GM18511 (cell line): ENCODE data around the gene SEC61B.
A peak's percentile ranks its signal among the peaks of the same experiment; 100 is the strongest.

Experiments
- ATAC-seq: cut with Tn5 transposase; IDR thresholded peaks from one replicate; pipeline ENCODE4 v1.9.1; 2021; ENCODE audit warnings: mild to moderate bottlenecking, moderate library complexity; ENCODE audit not compliant: unreplicated experiment

SEC61B gene

DNA sequence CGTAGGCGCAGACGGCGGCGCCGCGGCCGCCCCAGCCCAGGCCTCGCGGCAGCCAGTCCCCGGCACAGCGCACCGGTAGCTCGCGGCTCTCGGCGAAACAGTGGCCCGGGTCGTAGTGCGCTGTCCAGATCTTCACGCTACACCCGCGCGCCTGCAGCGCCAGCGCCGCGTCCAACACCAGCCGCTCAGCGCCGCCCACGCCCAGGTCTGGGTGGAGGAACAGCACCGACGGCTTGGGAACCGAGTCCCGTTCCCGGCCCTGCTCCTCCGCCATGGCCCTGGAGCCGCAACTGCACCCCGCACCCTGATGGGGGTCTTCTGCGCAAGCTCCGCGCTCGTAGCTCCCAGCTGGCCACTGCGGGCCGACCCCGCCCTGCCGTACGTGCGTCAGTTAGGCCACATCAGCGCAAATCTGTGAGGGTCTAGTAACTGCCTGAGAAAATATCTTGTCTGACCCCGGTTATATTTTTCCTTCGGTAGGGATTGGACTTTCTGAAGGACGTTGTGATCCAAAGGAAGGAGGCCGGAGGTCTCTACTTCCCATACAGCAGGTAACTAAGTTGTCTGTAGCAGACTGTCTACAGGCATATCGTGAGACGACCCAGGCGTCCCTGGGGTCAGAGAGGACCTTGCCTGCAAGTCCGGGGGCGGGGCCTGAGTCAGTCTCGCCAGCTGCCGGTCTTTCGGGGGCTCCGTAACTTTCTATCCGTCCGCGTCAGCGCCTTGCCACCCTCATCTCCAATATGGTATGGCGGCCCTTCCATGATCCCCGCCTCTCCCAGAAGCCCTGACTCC lies at the start of gene SEC61B, which contains the start of gene ALG2:
TSS of gene SEC61B (plus strand) at position 662 of the 795 bp plus-strand sequence. CDS start at position 744, 82 bp downstream.
TSS of gene ALG2 (minus strand) at position 322 of the 795 bp plus-strand sequence. CDS start at position 274, 48 bp downstream.
- ATAC-seq: peak; percentile 95

DNA sequence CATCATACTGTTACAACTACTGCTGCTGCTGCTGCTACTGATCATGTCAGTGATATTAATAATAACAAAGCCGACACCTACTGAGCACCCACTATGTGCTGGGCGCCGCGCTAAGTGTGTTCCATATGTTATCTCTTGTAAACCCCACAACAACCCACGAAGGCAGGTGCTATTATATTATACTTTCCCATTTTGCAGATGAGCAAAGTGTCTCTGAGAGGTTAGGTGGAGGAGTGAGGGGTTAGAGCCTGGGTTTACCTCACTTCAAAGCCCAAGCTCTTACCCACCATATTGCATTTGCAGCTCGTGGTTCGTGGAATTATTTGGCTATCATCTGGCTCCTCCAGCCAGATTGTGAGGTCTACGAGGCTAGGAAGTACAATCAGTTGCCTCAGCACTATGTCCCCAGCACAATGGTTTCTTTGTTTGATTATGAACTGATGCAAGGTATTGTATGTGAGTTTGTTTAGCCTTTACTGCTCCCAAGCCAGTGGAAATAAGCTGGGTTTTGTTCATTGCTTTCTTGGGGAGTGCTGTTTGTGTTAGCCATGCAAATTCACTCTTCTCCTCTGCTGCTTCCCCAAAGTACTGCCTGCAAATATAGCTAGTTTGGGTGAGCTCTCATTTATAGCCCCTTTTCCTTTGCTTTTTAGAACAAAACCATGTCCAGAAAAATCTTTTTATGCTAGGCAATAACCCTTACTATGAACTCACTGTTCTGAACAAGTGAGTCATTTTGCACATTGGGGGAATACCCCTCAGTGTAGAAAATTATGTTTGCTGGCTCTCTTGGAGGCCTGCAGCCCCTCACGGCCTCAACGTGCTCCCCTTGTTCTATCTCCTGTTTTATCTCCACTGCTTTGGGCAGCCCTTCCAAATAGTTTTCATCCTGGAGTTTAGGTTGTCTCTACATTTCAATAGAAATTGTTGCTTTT lies 48.2 kb upstream of the SEC61B start:
- no peak for ATAC-seq

DNA sequence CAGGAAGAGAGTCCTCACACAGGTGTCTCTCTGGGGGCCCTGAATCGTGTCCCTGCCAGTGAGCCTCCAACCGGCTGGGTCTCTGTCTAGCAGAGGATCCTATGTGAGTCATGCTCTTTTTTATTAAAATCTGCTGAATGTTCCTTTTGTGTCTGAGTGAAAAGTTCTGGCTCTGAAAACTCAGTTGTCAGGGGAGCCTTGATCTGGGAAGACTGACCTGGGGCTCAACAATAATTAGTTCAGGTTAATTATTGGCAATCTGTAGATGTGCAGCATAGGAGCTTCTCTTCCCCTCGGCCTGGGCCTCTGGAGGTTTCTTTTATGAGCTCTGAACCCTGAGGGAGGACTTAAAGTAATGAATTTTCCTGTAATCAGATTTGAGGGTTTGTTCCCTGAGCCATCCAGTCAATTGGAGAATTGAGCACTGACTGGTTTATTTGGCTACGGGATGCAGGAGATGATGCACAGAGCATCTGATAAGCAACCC lies 45.5 kb upstream of the SEC61B start:
- no peak for ATAC-seq

DNA sequence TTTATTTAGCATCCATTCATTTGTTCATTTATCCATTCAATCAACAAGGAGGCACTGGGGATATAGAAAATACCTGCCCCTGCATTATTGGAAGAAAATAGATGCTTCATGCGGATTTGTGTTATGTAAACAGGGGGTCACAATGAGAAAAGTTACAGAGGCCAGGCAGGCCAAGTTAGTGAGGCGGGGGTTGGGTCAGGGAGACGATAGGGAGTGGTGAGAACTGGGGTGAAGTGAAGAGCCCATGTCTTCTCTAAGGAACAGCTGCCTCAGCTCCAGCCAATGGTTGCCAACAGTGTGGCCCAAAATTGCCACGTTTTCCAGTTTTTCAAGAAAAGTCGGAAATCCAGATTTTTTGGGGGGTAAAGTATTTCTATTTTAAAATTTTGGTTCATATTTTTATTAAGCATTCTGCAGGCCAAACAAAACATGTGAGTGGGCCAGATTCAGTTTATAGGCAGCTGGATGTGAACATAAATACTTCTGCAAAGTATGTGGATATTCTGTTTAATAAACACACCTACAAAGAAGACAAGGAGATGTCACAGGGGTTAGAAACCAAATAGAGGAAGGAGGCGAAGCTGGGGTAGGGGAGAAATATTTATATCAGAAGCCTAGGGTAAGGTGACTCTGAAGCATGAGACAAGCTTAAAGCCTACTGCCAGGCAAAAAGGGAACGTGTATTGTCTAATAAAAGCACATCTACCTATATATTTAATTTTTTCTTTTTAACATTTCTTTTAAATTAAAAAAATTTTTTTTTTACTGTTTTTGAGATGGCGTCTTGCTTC lies 44.3 kb upstream of the SEC61B start:
- no peak for ATAC-seq

DNA sequence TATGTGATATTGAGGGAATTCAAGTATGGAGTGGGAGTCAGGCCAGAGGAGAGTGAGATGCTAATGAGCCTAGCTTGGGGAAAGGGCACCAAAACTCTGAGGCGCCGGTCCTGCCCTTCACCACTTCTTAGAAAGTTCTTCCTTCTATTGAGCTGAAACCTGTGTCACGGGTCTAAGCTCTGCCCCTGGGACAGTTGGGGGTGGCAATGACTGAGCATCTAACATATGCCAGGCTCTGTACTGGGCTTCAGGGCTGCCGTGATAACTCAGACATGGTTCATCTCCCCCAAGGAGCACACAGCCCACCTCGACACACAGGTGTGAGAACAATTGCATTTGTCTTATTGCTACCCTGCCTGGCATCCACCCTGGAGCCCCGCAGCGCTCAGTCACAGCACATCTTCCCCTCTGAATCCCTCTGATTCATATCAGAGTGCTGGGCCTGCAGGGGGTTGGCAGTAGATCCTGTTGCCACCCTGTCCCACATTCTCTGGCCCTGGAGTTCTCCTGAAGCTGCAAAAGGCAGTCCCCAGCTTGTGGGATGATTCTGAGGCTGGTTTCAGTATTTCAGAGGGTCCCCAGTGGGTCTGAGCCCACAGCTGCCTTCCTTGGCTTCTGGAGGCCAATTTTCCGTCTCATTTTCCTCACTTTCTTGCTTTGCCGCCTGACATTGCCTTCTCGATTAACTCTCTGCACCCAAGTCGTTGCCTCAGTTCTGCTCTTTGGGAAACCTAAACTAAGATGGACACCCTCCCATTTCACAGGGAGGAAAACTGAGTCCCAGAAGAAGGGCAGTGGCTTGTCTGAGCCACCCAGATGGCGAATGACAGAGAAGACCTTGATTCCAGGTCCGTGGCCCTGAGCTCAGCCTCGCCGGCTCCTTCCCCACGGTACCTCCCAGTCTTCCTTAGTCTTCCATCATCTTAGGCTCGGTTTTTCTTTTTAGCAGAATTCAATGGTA lies 42.9 kb upstream of the SEC61B start:
- ATAC-seq: no peak

DNA sequence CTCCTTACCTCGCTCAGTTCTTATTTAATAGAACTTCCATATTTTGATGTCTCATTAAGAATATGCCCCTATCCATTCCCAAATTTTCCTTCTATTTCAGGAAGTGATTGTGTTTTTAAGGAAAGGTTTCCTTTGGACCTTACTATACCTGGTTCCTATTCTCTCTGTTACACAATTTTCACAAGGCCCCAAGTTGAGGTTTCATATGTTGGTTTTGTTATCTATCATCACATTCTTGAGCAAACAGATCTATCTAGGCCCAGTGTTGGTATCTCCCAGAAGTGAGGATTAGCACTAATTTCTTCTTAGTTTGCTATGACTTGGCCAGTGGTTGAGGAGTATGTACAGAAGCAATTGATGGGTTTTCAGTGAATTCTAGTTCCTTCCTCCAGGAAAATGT lies 41.9 kb upstream of the SEC61B start:
- no peak for ATAC-seq

DNA sequence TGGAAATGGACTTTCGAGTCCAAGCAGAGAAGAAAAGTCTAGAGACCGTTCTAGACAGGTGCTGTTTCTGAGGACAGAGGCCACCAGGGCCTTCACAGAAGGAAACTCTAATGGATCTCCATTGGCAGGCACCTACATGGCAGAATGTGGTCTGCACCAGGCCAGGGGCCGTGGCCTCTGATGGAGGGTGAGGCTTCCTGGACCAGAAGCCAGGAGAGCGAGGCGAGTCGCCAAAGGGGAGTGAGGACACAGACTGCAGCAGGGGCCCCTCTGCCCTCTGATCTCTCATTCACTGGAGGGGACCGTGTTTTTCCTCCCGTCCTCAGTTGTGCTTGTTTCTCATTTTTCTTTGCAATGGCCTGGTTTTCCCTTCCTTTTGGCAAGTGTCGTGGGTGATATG lies 41.4 kb upstream of the SEC61B start:
- ATAC-seq: no peak

DNA sequence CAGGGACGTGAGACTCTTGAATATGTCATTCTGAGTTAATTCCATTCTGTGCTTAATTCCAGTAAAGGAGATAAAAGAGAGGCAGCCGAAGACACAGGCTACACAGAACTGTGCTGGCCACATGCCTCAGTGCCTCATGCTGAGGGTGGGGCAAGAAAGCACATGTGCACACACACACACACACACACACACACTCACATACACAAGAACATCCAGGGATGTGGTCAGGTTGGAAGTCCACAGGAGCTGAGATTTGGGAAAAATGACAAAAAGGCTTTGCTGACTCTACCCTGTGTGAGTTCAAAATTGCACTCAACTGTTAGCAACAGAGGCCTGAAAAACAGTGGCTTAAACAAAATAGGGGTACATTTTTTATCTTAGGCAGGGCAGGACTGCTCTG lies 40.9 kb upstream of the SEC61B start:
- ATAC-seq: no peak

DNA sequence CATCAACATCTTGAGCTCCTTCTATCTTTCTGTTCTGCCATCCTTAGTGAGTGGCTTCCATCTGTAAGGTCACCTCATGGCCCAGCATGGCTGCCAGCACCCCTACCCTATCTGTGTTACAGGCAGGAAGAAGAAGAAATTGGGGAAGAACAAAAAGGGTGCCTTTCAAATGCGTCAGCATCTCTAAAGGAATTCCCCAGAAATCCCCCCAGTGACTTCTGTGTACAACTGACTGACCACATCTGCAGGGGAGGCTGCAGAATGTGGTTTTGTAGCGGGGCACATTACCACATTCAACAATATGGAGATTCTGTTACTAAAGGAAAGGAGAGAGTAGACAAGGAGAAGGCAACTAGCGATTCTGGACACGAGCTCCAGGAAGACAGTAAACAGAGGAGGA lies 40.5 kb upstream of the SEC61B start:
- ATAC-seq: peak; percentile 51

DNA sequence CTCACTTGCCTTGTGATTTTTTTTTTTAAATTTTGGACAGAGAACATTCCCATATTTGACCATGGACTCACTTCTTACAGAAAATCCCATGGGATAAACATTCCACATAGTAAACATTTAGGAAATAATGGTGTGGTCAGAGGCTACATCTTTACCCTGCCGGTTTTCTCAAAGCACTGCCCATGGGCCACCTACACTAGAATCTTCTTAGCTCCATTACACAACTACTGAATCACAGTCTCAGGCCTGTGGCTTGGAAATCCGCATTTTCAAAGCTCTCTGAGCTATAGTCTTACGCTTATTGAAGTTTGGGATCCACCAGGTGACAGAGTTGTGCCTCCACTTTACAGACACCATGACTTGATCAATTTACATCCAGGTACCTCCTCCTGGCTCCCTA lies 39.7 kb upstream of the SEC61B start:
- ATAC-seq: no peak

DNA sequence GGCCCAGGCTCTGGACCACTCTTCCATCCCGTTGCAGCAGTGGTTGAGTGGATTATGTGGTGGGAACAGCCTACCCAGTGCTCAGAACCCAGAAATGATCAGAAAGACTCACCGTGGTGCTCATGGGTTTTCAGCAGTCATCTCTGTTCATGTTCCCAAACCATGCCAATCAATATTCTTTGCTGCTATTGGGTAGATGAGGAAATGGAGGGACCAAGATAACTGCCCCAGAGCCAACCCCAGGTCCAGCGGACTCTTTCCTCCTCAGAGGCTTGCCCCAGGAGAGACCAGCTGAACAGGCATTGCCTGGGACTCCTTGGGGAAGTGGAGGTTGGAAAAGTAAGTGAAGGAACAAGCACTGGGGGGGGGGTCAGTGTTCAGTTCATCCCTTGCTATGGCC lies 38.5 kb upstream of the SEC61B start:
- no peak for ATAC-seq

DNA sequence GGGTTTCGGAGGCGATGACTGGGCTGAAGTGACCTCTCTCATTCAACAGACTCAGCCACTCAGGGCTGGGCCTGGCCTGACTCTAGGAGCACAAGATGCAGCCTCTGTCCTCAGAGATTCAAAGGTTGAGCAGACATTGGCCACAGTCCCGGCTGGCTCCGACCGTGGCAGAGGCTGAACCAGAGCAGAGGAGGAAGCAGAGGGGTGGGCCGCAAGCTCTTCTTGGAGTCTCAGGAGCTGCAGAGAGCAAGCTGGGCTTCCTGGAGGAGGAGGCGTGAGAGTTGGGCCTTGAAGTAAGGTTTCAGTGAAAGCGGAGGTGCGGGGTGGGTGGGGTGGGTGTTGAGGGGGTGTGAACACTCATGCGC lies 38.0 kb upstream of the SEC61B start:
- no peak for ATAC-seq

DNA sequence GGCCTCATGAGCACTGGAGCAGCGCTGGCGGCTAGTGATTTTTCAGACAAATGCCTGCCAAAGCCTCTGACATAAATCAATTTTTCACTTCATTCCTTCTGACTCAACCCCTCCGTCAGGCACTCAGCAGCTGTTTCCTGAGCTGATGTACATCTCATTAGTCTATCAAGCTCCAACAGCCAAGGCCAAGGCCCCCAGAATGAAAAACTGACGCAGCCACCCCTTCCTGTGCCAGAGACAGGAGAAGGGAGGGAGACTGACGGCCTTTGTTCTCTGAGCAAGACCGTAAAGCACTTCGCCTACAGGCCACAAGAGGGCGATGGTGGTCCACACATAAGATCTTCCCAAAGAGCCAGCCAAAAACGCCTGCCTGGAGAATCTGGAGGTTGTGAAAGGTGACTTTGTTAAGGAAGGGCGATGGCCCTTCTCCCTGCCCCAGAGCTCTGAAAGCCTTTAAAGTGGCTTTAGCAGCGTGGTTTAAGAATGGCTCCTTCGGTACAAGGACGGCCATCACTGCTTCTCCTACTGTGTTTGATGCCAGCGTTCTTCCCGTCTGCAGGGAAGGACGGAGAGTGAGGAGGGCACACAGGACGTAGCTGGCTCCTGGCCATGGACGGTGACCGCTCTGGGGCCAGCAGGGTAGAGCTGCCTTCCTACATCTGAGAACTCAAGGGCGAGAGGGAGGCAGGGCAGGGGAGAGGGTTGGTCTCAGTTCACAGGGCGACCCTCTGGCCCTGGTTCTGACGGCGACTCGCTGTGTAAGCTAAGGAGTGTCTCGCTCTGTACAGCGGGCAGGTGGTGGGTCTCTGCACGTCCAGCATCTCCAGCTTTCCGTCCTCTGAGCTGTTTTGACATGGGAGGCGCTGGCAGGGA lies 37.4 kb upstream of the SEC61B start:
- peak; percentile 37 for ATAC-seq

DNA sequence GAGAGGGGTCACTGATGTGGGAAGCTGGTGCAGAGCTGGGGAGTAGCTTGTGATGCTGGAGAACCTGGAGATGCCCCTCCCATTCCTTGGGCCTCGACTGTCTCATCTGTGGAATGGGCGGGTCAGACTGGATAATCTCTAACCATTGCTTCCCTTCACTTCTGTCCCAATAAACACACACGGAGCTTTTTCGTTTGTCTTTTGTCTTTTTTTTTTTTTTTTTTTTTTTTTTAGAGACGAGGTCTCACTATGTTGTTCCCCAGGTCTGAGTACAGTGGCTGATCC lies 36.8 kb upstream of the SEC61B start:
- ATAC-seq: no peak

DNA sequence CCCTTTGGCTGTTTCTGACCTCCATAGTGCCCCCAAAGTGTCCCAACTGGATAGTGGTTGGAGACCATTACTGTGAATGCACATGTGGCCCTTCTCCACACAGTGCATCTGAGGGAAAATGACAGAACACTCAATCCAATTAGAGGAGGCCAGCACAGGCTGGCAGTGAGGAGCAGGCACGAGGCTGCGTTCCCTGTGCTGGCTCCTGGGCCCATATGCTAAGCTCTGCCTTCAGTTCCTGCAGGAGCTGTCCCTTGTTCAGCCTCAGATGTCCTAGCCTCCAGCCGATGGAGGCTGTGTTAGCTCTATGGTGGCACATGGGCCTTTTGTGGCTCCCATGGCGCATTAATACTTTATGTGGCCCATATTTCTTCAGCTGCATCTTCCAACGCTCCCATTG lies 36.1 kb upstream of the SEC61B start:
- ATAC-seq: no peak

DNA sequence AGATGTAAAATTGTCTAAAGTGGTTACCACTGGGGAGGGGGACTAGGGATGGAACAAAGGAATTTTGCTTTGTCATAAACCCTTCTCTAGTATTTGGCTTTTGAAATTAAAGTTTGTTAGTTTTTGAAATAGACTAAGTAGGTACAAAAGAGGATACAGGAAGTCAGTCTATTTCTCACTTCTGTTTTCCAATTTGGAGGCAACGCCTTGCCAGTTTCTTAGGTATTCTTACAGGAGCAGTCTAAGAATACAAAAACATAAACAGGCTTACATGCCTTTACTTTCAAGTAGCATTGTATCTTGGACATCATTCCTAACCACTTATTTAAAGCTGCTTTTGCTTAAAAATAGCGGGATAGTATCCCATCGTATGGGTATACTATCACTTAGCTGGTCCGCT lies 34.8 kb upstream of the SEC61B start:
- ATAC-seq: no peak

DNA sequence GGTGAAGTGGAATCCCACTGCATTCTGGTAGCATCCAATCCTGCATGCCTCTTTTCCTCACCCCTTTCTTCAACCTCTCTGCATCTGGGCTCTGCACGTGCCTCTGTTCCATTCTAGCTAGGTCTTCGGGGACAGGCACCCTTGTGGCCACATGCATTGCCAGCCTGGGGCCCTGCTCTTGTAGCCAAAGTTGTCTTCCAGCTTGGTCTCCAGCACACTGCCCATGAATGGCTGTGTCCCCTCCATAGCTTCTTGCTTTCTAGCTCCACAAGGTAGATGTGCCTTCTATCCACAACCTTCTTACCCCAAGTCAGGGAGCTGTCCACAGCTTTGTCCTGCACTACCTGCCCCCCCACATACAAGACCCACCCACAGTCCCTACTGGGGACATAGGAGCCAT lies 32.9 kb upstream of the SEC61B start:
- no peak for ATAC-seq

DNA sequence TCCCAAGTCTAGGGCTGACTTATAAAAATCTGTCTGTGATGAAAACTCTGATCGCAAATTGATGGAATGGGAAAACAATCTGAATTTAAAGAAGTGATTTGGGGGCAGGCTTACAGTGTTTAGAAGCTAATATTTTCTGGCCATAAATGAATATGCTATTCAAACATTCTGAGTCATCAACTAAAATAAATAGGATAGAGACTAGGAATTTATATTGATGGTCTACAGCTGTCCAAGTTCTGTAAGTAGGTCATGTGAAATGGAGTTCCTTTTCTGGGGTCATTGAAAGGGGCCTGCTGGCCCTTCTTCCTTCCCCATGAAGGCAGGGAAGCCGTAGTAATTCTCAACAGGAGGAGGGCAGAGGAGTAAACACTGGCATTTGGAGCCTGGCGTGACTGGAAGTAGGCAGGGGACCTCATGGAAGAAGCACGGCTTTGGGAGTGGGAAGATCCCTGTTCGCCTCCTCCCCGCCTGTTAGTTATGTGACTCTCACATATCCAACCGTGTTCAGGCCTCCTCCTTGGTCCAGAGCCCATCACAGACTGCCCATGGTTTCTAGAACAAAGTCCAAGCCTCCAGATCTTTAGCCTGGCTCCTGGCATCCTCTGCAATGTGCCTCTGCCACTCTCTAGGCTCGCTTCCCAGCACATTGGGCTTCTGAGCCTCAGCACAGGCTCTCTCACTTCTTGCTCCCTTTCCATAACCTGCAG lies 32.0 kb upstream of the SEC61B start:
- no peak for ATAC-seq
